Motor neuron (in vitro differentiated cells): Measurements from ENCODE around the gene GBF1. TPM values are rescaled to one million over a fixed set of nuclear protein-coding genes. Genes with fewer than 3 reads are reported as not detected.

ENCODE experiments used
- ATAC-seq, 8 experiments: fragments of 200-7000 bp; cut with Tn5 transposase; replicated peaks in 6 of 8; 2 replicates each; pipeline ENCODE4 v1.8.0; 2021; ENCODE audit warnings: mild to moderate bottlenecking in 8 of 8, moderate library complexity in 8 of 8
- H3K27ac ChIP-seq, 2 donors: fragments of 250-450 bp; sonication (Bioruptor Pico); 2 replicates each; pipeline ENCODE4 v1.9.0; 2021; ENCODE audit warnings: antibody characterized with exemption in 2 of 2, mild to moderate bottlenecking in 2 of 2, moderate library complexity in 1 of 2
- H3K4me1 ChIP-seq, 2 donors: fragments of 250-450 bp; sonication (Bioruptor Pico); replicated peaks in 1 of 2; 2 replicates each; pipeline ENCODE4 v1.6.1; 2021; ENCODE audit warnings: antibody characterized with exemption in 2 of 2, mild to moderate bottlenecking in 2 of 2, moderate library complexity in 1 of 2
- H3K4me3 ChIP-seq, 5 donors: fragments of 250-450 bp; sonication (Bioruptor Pico); 2 replicates each; pipeline ENCODE4 v1.9.0; 2021; ENCODE audit warnings: antibody characterized with exemption in 5 of 5, mild to moderate bottlenecking in 5 of 5, moderate library complexity in 4 of 5
- WGBS, 10 experiments: fragments of 450-650 bp; shearing (Covaris generic); methylation state at CpG; one replicate each; pipeline ENCODE4 v1.0.0; 2022; 5-methylcytosine and 5-hydroxymethylcytosine counted together
- in situ Hi-C, 9 experiments: fragments of 400-800 bp; cut with MboI; loops; one replicate each; pipeline ENCODE4 v1.15.0; 2021; ENCODE audit warnings: low sequenced_read_pairs in 9 of 9, low pct_unique_long_range_greater_than_20kb in 2 of 9; ENCODE audit not compliant: unreplicated experiment in 9 of 9
- total RNA-seq, 8 experiments: library from RNA; unstranded; fragments of 300-600 nt; gene quantifications; 2 replicates each; pipeline versions ENCODE4 v1.2.3 to v1.2.4, GENCODE V29; 2022

Gene GBF1
- total RNA-seq, 8 experiments from 2014 or later: 28.4 to 47.8 (median 39.1) TPM

DNA sequence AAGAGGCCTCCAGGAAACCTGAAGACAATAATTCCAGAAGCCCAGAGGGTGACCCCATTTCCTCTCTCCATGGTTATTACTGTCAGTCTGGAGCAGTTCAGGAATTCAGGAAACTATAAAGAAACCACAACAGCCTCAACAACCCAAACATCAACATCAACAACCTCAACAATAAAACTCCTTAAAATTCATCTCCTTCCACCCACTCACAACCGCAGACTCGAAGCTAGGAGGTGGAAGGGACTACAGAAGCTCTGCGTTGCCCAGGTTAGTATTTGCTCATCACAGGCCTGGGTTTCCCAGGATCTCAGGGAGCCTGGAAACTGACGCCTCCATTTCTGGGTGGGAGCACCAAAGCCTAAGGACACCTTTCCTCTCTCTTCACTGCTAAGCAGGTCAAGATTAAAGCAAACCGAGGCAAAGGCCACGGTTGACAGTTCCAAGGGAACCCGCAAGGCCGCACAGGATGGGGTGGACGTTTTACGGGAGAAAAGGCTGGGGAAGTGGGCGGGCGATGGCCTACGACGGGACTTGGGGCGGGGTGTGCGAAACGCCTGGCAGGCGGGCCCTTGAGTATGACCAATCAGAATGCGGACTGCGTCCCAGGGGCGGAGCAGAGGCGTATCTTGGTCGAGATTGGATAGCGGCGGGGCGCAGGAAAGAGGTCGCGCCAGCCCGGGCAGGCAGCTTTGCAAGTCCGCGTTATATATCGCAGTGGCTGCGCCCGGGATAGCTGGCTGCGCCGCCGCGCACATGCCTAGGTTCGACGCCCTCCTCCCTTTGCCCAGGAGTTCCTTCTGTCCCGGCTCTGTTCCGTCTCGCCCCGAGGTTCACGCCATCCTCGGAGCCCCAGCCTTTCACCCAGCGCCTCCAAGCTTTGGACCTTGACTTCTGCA, 19.4 kb upstream of the GBF1 start, which contains the start of gene ELOVL3:
ELOVL3 (plus strand) TSS at position 654 of the 896 bp plus-strand sequence. CDS start 250 bp downstream, outside the sequence.
- Histone ChIP-seq H3K27ac (no peak within 1 kb of the TSS), H3K4me1 (peaks cover 2 to 4% of the 10 kb centered on the region in 2 donors), H3K4me3 (peak within 1 kb of the TSS; percentile 17 to 32 (median 28))
- in situ Hi-C loops: loop anchor here in 4 of 9 experiments (25.0 kb wide), 2 partner anchors 111 to 136 kb away; no protein-coding TSS in a partner anchor
- peak; percentile 81 to 96 (median 92) for ATAC-seq
- 0 to 31% (median 15%) methylated on average over 3 to 12 of the region's 47 CpGs; no CpG with 5 or more reads in 5 of the 10 experiments for WGBS, 10 experiments

DNA sequence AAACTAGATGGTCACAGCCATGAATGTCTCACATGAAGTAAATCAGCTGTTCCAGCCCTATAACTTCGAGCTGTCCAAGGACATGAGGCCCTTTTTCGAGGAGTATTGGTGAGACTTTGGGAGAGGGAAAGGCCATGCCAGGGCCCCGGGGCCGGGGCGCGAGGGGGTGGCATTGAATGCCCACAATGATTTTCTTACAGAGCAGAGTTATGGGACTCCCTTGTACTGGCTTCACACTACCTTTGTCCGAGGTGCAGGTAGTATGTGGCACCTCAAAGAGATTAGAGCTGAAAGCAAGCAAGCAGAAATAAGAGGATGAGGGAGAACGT, 18.8 kb upstream of the GBF1 start:
- no peak overlapping the region for H3K27ac ChIP-seq
- H3K4me3 ChIP-seq: peak overlapping the region in 4 of 5 donors; percentile 7 to 29 (median 13)
- ATAC-seq: no peak
- in situ Hi-C loops: loop anchor here in 4 of 9 experiments (25.0 kb wide), 2 partner anchors 111 to 136 kb away; no protein-coding TSS in a partner anchor
- WGBS, 10 experiments: 19 to 73% (median 68%) methylated on average over 3 to 7 of the region's 8 CpGs; no CpG with 5 or more reads in 4 of the 10 experiments
- H3K4me1 ChIP-seq: peaks cover 2 to 9% of the 10 kb centered on the region in 2 donors

DNA sequence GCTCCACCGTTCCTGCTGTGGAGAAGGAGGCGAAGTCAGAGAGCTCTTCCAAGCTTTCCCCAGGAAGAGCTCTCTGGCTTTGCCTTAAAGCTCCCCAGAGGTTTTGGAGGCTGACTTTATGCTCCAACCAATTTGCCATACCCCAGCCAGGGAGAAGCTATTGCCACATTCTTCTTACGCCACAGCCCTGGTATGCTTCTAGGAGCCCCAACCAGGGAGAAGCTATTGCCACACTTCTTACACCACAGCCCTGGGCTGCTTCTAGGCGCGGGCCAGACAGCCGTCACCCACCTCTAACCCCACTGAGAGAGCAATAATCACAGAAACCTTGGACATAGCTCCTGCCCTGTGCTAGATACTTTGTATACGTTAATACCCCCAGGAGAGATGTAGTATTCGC, 18.3 kb upstream of the GBF1 start:
- Histone ChIP-seq H3K4me3 (no peak overlapping the region), H3K4me1 (peaks cover 2 to 12% of the 10 kb centered on the region in 2 donors), H3K27ac (no peak overlapping the region)
- WGBS, 10 experiments: 0 to 100% (median 72%) methylated on average over 1 to 7 of the region's 8 CpGs; no CpG with 5 or more reads in 4 of the 10 experiments
- ATAC-seq: no peak
- in situ Hi-C loops: loop anchor here in 4 of 9 experiments (25.0 kb wide), 2 partner anchors 110 to 135 kb away; no protein-coding TSS in a partner anchor

DNA sequence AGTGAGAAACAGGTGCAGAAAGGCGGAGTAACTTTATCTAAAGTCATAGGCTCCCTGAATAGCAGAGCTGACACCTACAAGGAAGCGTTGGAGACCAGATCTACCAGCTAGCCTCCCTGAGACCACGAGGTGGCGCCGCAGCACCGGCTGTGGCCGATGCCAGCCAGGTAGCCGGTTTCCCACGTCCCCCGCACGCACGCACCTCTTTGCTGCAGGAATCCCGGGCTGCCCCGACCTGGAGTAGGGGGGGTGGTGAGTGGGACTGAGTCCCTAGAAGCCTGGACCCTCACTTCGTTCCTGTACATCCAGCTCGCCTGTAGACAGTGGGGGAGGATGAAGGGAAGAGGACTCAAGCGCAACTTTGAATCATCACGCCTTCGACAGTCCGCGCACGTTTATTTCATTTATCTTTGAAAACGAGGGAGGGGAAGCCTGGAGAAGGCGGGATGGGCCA, 15.5 kb upstream of the GBF1 start:
- in situ Hi-C loops: loop anchor here in 5 of 9 experiments (10.0 to 25.0 kb wide), 3 partner anchors 107 to 132 kb away; no protein-coding TSS in a partner anchor
- peaks cover 2 to 12% of the 10 kb centered on the region in 2 donors for H3K4me1 ChIP-seq
- ATAC-seq: peak; percentile 25 to 57 (median 48)
- 0 to 10% (median 4%) methylated on average over 2 to 13 of the region's 24 CpGs; no CpG with 5 or more reads in 5 of the 10 experiments for WGBS, 10 experiments
- H3K27ac ChIP-seq: no peak overlapping the region
- H3K4me3 ChIP-seq: peak overlapping the region in 3 of 5 donors; percentile 17 to 32 (median 20)

DNA sequence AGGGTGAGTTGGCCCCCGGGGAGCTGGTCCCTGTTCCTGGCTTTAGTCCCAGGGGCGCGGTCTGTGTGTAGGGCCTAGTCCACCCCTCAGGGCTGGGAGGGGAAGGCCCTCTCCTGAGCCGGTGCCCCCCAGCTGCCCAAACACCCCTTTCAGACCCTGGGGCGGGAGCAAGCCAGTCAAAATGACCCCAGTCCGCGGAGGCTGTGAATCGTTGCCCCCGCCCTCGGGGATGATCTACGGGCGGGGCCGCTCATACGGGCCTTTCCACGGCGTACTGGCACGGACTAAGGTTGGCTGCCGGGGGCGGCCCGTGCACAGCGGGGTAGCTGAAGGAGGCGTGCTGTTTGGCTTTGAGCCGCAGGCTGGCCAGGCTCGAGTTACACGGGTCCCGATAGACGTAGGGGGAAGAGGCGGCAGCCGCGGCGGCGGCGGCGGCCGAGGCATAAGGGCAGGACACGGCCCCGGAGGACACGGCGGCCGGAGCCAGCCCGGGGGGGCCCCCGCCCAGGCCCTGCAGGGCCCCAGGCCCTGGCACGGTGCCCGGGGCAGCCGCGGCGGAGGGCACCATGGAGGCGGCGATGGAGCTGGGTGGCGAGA, 15.0 kb upstream of the GBF1 start:
- Histone ChIP-seq H3K27ac (no peak overlapping the region), H3K4me1 (peaks cover 2 to 12% of the 10 kb centered on the region in 2 donors), H3K4me3 (peak overlapping the region in 4 of 5 donors; percentile 5 to 32 (median 18))
- ATAC-seq: peak; percentile 39 to 83 (median 54)
- in situ Hi-C loops: loop anchor here in 5 of 9 experiments (10.0 to 25.0 kb wide), 3 partner anchors 107 to 132 kb away; no protein-coding TSS in a partner anchor
- 0 to 7% (median 0%) methylated on average over 1 to 8 of the region's 50 CpGs; no CpG with 5 or more reads in 5 of the 10 experiments for WGBS, 10 experiments

DNA sequence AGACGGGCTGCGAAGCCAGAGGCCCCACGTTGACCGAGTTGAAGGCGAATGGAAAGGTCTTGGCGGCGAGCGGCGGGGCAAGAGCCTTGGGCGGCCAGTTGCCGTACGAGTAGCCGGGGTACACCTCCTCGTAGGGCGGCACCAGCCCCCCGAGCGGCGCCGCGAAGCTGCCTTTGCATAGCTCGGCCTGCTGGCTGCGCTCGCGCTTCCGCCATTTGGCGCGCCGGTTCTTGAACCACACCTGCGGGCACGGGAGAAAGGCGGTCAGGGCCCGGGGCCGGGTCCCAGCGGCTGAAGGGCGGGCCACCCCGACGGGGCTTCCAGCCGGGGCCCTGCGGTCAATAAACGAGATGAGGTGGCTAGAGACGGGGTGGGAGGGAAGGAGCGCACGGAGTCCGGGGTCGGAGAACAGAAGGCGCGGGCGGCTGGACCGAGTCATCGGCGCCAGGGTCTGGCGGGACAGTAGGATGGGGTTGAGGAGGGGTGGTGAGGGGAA, 14.4 kb upstream of the GBF1 start:
- no peak overlapping the region for H3K27ac ChIP-seq
- WGBS, 10 experiments: 0 to 7% (median 1%) methylated on average over 1 to 8 of the region's 52 CpGs; no CpG with 5 or more reads in 6 of the 10 experiments
- peak overlapping the region in 4 of 5 donors; percentile 5 to 32 (median 18) for H3K4me3 ChIP-seq
- H3K4me1 ChIP-seq: peaks cover 2 to 9% of the 10 kb centered on the region in 2 donors
- peak in 5 of 8 experiments; percentile 1 to 11 (median 6) for ATAC-seq
- in situ Hi-C loops: loop anchor here in 5 of 9 experiments (10.0 to 25.0 kb wide), 3 partner anchors 106 to 131 kb away; no protein-coding TSS in a partner anchor

DNA sequence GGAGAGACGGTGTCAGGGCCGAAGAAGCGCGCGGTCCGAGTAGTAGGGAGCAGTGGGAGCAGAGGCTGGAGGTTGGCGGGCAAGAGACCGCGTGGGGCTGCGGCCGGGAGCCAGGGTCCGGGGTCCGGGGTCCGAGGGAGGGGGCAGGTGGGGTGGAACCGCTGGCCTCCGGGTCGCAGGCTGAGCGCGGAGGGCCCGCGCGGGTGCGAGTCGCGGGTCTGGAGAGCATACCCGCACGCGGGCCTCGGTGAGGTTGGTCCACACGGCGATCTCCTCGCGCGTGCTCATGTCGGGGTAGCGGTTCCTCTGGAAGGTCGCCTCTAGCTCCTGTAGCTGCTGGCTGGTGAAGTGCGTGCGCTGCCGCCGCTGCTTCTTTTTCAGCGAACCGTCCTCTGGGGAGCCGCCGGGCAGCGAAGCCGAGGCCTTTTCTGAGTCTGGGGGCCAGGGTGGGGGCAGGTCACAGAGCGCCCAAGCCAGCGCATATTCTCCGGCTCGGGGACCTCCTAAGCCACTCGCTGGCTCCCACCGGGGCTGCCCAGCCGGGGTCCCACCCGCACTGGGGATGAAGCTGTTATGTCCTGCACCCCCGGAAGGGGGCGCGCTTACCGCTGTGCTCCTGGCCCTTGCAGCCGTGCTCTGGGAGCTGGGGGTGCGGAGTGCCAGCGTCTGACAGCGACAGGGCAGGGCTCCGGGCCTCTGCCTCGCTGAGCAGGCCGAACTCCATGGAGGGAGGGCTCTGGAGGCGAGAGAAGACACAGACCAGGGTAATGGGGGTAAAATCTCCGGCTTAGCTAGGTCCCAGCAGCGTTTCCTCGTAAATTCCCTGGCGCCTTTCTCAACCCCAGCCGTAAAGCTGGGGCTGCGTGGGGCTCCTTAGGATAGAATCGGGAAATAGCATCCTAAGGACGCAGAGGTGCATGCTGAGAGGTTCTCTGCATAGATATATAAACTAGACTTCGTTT, 13.7 kb upstream of the GBF1 start:
- peak overlapping the region in 2 of 5 donors; percentile 20 to 32 for H3K4me3 ChIP-seq
- no peak overlapping the region for H3K27ac ChIP-seq
- in situ Hi-C loops: loop anchor here in 5 of 9 experiments (10.0 to 25.0 kb wide), 3 partner anchors 106 to 131 kb away; no protein-coding TSS in a partner anchor
- peak in 1 of 8 experiments; percentile 7 for ATAC-seq
- WGBS, 10 experiments: 19 to 92% (median 60%) methylated on average over 1 to 15 of the region's 76 CpGs; no CpG with 5 or more reads in 6 of the 10 experiments
- peaks cover 0 to 8% of the 10 kb centered on the region in 2 donors for H3K4me1 ChIP-seq

DNA sequence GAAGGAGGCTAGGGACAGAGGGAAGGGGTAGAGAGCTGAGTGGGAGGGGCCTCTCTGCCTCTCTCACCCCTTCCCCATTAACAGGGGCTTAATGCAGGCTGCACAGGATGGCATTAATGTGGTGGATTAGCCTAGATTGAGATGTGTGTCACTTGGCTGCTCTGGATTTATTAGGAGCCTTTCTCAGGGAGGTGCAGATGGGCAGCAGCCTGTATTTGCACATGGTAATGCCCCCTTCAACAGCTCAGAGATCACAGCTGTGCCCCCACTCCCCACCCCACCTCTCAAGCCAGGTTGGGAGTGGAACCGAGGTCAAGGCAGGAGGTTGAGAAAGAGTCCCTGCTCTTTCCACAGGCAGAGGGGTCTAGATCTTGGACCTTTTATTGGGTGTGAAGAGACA, 11.3 kb upstream of the GBF1 start:
- Histone ChIP-seq H3K4me1 (peaks cover 0 to 8% of the 10 kb centered on the region in 2 donors), H3K27ac (no peak overlapping the region), H3K4me3 (no peak overlapping the region)
- ATAC-seq: no peak
- WGBS, 10 experiments: no CpG with 5 or more reads among the region's 1 CpG
- in situ Hi-C loops: loop anchor here in 5 of 9 experiments (10.0 to 25.0 kb wide), 3 partner anchors 103 to 128 kb away; no protein-coding TSS in a partner anchor

DNA sequence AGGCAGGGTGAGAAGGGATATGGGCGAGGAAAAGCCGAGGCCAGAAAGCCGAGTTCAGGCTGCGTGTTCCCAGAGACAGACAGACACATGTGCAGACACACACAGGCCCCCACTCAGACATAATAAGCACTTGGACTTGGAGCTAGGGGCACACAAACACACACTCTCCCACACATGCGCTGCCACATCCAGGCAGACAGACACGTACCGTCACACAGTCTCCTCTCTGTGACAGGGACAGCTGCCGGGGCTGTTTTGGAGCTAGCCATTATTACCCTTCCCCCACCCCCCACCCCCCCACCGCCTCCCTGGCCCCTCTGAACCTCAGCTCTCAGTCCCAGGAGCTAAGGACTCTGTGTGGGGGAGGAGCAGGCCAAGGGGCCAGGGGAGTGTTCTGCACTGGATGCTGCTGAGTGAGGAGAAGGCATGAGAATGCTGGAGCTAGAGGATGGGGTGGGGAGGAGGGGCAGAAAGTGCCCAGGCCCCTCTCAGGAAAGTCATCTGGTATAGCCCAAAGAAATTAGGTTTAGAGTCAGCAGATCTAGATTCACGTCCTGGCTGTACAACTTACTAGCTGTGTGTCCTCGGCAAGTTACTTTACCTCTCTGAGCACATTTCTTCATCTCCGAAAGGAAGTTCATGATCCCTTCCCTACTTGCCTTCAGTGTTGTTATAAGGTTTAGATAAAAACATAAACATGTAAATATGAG, 10.3 kb upstream of the GBF1 start:
- Histone ChIP-seq H3K4me1 (peaks cover 0 to 8% of the 10 kb centered on the region in 2 donors), H3K27ac (no peak overlapping the region), H3K4me3 (no peak overlapping the region)
- WGBS, 10 experiments: 30 to 78% (median 49%) methylated on average over 2 to 6 of the region's 12 CpGs; no CpG with 5 or more reads in 5 of the 10 experiments
- ATAC-seq: no peak
- in situ Hi-C loops: loop anchor here in 5 of 9 experiments (10.0 to 25.0 kb wide), 3 partner anchors 102 to 127 kb away; no protein-coding TSS in a partner anchor

DNA sequence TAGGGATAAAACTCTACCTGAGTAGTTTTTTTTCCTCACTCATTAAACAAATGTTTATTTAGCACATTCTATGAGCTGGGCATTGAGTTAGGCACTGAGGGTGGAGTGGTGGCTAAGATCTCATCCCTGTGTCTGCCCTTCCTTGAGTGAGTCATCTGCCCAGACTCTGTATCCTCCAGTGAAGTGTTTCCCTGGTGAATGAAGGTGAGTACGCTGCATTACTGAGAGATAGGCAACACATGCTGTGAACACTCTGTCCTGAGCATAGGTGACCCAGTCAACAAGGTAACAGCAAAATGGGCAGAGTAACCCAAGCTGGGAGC, 9.8 kb upstream of the GBF1 start:
- 50 to 100% (median 80%) methylated on average over 1 of the region's 1 CpG; no CpG with 5 or more reads in 2 of the 10 experiments for WGBS, 10 experiments
- Histone ChIP-seq H3K27ac (no peak overlapping the region), H3K4me3 (no peak overlapping the region), H3K4me1 (peaks cover 4 to 11% of the 10 kb centered on the region in 2 donors)
- in situ Hi-C loops: loop anchor here in 5 of 9 experiments (10.0 to 25.0 kb wide), 3 partner anchors 102 to 127 kb away; no protein-coding TSS in a partner anchor
- ATAC-seq: peak in 1 of 8 experiments; percentile 16

DNA sequence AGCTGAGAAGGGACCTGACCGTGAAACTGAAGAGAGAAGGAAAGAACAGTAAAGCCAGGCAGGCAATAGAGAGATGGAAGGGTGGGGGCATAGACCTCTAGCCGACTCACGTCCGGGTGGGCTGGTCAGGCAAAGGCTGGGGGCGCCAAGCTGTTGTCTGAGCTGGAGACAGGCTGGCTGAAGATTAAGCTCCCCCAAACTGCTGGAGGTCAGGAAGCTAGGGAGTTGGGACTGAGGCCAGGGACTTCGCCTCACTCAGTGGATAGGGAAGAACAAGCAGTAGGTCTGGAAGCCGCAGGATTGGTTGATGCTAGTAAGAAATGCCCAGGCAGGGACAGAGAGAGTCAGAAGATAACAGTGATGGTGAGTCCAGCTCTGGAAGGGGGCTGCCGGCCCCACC, 9.3 kb upstream of the GBF1 start:
- Histone ChIP-seq H3K4me3 (no peak overlapping the region), H3K4me1 (peaks cover 6 to 13% of the 10 kb centered on the region in 2 donors), H3K27ac (no peak overlapping the region)
- 15 to 79% (median 54%) methylated on average over 1 to 6 of the region's 8 CpGs; no CpG with 5 or more reads in 4 of the 10 experiments for WGBS, 10 experiments
- no peak for ATAC-seq
- in situ Hi-C loops: loop anchor here in 5 of 9 experiments (10.0 to 25.0 kb wide), 3 partner anchors 101 to 126 kb away; no protein-coding TSS in a partner anchor
